Lower lobe of right lung (tissue), 2 donors: ENCODE data around the gene RPS24. TPM values are rescaled to one million over a fixed set of nuclear protein-coding genes. Genes with fewer than 3 reads are reported as not detected.

Source experiments
- ATAC-seq, 2 donors: fragments of 200-7000 bp; cut with Tn5 transposase; one replicate each; pipeline ENCODE4 v1.9.1; 2020 to 2022; ENCODE audit warnings: mild to moderate bottlenecking in 2 of 2, moderate library complexity in 2 of 2
- DNase-seq: peaks from one replicate; pipeline ENCODE4 v3.0.0-alpha.2; 2020
- H3K27ac ChIP-seq: fragments of 200-600 bp; one replicate; pipeline ENCODE4 v1.8.0; 2022
- H3K27me3 ChIP-seq: fragments of 200-600 bp; one replicate; pipeline ENCODE4 v1.8.0; 2022; ENCODE audit warnings: low read depth
- H3K36me3 ChIP-seq: fragments of 200-600 bp; one replicate; pipeline ENCODE4 v1.8.0; 2022; ENCODE audit warnings: mild to moderate bottlenecking
- H3K4me1 ChIP-seq: fragments of 200-600 bp; one replicate; pipeline ENCODE4 v1.8.0; 2022
- H3K4me3 ChIP-seq: fragments of 200-600 bp; one replicate; pipeline ENCODE4 v1.8.0; 2022; ENCODE audit warnings: mild to moderate bottlenecking
- H3K9me3 ChIP-seq: fragments of 200-600 bp; one replicate; pipeline ENCODE4 v1.8.0; 2022
- intact Hi-C: fragments of 100-400 bp; cut with DNase I; formaldehyde crosslinking; loops from one replicate; pipeline ENCODE4 v1.11.0; 2022
- total RNA-seq: library from RNA; stranded (reverse); fragmentation: NEBNext Ultra II Directional; extraction: Animal tissue kit (Norgen Biotek cat#: 25700); gene quantifications from one replicate; pipeline ENCODE4 v1.2.1, GENCODE V29; 2021
- TF ChIP-seq, protein P1 (sequence below): fragments of 200-600 bp; IDR thresholded peaks from one replicate; pipeline ENCODE4 v1.8.0; 2022; ENCODE audit warnings: antibody characterized with exemption, mild to moderate bottlenecking
- donor health status: DM: no; HTN: yes; CAD: no; lungs with severe emphysema.

Gene RPS24
- total RNA-seq, 1 donor from 2014 or later: 1,077 TPM

DNA sequence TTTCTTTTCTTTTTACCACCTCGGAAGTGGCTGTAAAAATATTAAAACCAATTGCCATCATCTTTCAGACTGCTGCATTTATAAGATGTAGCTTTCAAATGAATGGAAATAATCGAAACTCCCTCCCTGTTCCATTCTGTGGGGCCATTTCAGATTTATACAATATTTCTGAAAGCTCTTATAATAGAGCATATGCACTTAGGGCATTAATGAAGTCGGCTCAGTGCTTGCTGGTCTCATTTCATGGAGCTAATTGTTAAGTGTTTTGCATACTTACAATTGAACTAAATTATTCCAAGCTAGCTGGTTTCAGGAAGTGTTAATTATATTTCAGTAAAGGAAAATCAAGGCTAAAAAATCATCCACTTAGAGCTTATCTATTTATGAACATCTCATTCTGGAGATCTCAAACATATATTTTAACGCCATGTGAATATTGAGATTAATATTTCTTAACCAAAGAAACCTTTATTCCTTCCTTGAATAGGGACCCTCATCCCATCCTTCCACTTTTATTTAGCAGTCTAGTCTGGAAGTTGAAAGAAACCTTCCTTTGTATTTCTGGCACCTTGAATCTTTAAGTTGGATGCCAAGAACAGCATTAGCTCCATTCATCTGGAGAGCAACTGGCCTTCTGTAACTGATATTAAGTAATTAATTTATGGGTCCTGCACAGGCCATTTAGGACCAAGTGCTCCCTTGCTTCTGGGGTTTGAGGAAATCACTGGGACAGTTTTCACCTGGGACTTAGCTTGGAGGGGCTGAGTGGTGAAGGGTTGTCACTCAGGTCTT, 45.1 kb downstream of the RPS24 start:
- H3K36me3 ChIP-seq: no peaks in the 10 kb centered on the region
- intact Hi-C loops: no loop called here
- DNase-seq (no peak), ATAC-seq (no peak)
- no peak overlapping the region for H3K27ac ChIP-seq
- no peak overlapping the region for H3K4me3 ChIP-seq
- TF ChIP-seq, protein P1, sequence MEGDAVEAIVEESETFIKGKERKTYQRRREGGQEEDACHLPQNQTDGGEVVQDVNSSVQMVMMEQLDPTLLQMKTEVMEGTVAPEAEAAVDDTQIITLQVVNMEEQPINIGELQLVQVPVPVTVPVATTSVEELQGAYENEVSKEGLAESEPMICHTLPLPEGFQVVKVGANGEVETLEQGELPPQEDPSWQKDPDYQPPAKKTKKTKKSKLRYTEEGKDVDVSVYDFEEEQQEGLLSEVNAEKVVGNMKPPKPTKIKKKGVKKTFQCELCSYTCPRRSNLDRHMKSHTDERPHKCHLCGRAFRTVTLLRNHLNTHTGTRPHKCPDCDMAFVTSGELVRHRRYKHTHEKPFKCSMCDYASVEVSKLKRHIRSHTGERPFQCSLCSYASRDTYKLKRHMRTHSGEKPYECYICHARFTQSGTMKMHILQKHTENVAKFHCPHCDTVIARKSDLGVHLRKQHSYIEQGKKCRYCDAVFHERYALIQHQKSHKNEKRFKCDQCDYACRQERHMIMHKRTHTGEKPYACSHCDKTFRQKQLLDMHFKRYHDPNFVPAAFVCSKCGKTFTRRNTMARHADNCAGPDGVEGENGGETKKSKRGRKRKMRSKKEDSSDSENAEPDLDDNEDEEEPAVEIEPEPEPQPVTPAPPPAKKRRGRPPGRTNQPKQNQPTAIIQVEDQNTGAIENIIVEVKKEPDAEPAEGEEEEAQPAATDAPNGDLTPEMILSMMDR: no peak
- no peaks in the 10 kb centered on the region for H3K4me1 ChIP-seq
- no peaks in the 10 kb centered on the region for H3K27me3 ChIP-seq
- no peaks in the 10 kb centered on the region for H3K9me3 ChIP-seq

DNA sequence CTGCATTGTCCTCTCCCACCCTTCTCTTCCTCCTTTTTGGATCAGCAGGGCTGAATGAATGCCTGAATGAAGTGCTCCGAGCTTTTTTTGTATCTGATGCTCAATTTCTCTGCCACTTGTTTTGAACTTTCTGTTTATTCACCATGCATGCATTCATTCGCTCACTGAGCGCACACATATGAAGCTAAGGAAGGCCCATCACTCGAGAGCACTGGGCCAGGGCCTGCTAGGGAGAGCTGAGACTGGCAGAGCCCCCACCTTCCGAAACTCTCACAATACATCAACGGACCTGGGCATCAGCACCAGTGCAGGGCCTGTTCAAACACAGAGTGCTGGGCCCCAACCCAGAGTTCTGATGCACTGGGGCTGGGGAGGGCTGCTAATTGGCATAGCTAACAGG, 45.7 kb downstream of the RPS24 start:
- Histone ChIP-seq H3K9me3 (no peaks in the 10 kb centered on the region), H3K4me3 (no peak overlapping the region), H3K4me1 (no peaks in the 10 kb centered on the region), H3K36me3 (no peaks in the 10 kb centered on the region), H3K27me3 (no peaks in the 10 kb centered on the region), H3K27ac (no peak overlapping the region)
- no peak for DNase-seq
- TF ChIP-seq, protein P1: no peak
- intact Hi-C loops: no loop called here
- ATAC-seq: no peak

DNA sequence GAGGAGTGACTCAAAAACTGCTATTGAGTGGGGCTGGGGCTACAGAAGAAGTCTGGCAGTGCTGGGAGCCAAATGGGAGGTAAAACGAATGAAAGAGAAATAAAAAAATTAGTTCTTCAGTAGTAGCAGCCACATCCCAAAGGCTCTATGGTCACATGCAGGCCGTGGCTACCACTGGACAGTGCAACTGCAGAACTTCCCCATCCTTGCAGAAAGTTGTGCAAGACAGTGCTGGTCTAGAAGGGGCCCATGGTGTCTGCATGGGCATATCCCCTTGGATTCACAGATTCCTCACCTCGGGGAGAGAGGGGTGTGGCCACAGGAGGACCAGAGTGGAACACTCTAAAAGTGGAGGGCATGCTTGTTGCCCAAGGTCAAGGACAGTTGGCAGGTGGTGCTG, 47.6 kb downstream of the RPS24 start:
- Histone ChIP-seq H3K4me3 (no peak overlapping the region), H3K27me3 (no peaks in the 10 kb centered on the region), H3K9me3 (no peaks in the 10 kb centered on the region), H3K27ac (no peak overlapping the region), H3K4me1 (no peaks in the 10 kb centered on the region), H3K36me3 (no peaks in the 10 kb centered on the region)
- DNase-seq (no peak), ATAC-seq (peak in 1 of 2 donors; percentile 46)
- intact Hi-C loops: no loop called here
- TF ChIP-seq, protein P1: no peak

DNA sequence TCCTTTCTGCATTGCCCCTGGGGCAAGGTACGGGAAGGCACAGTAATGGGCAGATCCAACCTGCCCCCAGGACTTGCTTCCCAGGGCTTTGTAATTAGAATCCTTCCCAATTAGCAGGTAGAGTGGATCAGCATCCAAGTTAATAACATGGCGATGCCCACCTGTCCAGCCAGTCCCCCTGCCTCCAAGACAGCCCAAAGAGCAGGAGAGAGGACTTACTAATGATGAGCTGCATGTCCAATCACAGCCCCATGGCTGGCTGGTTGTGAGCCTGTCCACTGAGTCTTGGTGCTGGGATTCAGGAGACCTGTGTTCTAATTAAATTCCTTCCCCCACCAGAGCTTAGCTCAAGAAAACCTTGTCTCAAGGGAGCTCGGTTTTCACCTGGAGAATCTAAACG, 49.0 kb downstream of the RPS24 start:
- TF ChIP-seq, protein P1: no peak
- DNase-seq (no peak), ATAC-seq (no peak)
- Histone ChIP-seq H3K4me1 (no peaks in the 10 kb centered on the region), H3K36me3 (no peaks in the 10 kb centered on the region), H3K4me3 (no peak overlapping the region), H3K9me3 (no peaks in the 10 kb centered on the region), H3K27ac (no peak overlapping the region), H3K27me3 (no peaks in the 10 kb centered on the region)
- intact Hi-C loops: no loop called here

Other genes starting within 250 kb of the RPS24 start
- gene DLG5, start 107.1 kb upstream of the RPS24 start, total RNA-seq: 18.7 TPM
- gene POLR3A, start 4.3 kb upstream of the RPS24 start, total RNA-seq: 11.2 TPM